ENCODE results near the gene IL23A.

GRCh38 chr12:56334490-56334793 is 4.2 kb upstream of the IL23A start:
- TF ChIP-seq MTA2 (IDR thresholded peaks at IDR 0.05; ENCODE audit: low read depth) (no peak), CTCF (IDR thresholded peaks at IDR 0.05 in 2 of 3, conservative IDR thresholded peaks at IDR 0.05 in 1 of 3; ENCODE audit: control insufficient read depth in 2 of 3, extremely low read depth in 1 of 3, insufficient read depth in 1 of 3, low read depth in 3 of 3, low read length in 3 of 3) (no peak), KLF5 (IDR thresholded peaks at IDR 0.05; ENCODE audit: partially characterized antibody) (no peak), POLR2AphosphoS5 (IDR thresholded peaks at IDR 0.05; ENCODE audit: low read length) (peak; percentile 57; the same call in 1 of the 2 replicates), NBN (IDR thresholded peaks at IDR 0.05) (no peak), POLR2A (IDR thresholded peaks at IDR 0.05; ENCODE audit: low read depth, low read length) (no peak), NRF1 (conservative IDR thresholded peaks at IDR 0.05; ENCODE audit: low read depth, low read length) (no peak)
